Tibial nerve (tissue), 4 donors: ENCODE data around the gene LHPP. TPM values are rescaled to one million over a fixed set of nuclear protein-coding genes. Genes with fewer than 3 reads are reported as not detected.

Experiments
- DNase-seq, 2 donors: peaks; one replicate each; pipeline ENCODE4 v3.0.0-alpha.2; 2019; ENCODE audit warnings: low spot score in 2 of 2
- H3K27ac ChIP-seq, 4 donors: fragments of 200-600 bp; sonication (generic) in 3 of 4; one replicate each; pipeline ENCODE4 v1.5.1; 2017 to 2019; ENCODE audit warnings: mild to moderate bottlenecking in 1 of 4
- H3K27me3 ChIP-seq, 2 donors: fragments of 200-600 bp; sonication (generic) in 1 of 2; one replicate each; pipeline versions ENCODE4 v1.5.1 to v1.6.0; 2017 to 2019
- H3K36me3 ChIP-seq, 3 donors: fragments of 200-600 bp; sonication (generic); one replicate each; pipeline ENCODE4 v1.5.1; 2018 to 2019
- H3K4me1 ChIP-seq, 4 donors: fragments of 200-600 bp; sonication (generic) in 3 of 4; one replicate each; pipeline ENCODE4 v1.5.1; 2017 to 2019
- H3K4me3 ChIP-seq, 4 donors: fragments of 200-600 bp; sonication (generic) in 3 of 4; one replicate each; pipeline ENCODE4 v1.5.1; 2017 to 2019; ENCODE audit warnings: mild to moderate bottlenecking in 1 of 4, moderate library complexity in 1 of 4
- H3K9me3 ChIP-seq, 4 donors: fragments of 200-600 bp; sonication (generic) in 3 of 4; one replicate each; pipeline ENCODE4 v1.5.1; 2017 to 2019
- CTCF ChIP-seq, 5 experiments: fragments of 200-600 bp in 3 of 5; fragments of 450-650 bp in 2 of 5; sonication (generic) in 3 of 5; IDR thresholded peaks; one replicate each; pipeline ENCODE4 v1.5.1; 2016 to 2019; ENCODE audit warnings: antibody characterized with exemption in 5 of 5, mild to moderate bottlenecking in 3 of 5, moderate library complexity in 2 of 5
- EP300 ChIP-seq, 2 donors: sonication (generic); formaldehyde crosslinking; IDR thresholded peaks; one replicate each; pipeline ENCODE4 v1.6.1; 2017; ENCODE audit warnings: antibody characterized with exemption in 2 of 2, mild to moderate bottlenecking in 1 of 2
- POLR2A ChIP-seq, 2 donors: fragments of 450-650 bp; IDR thresholded peaks; one replicate each; pipeline ENCODE4 v1.6.1; 2017; ENCODE audit warnings: antibody characterized with exemption in 2 of 2, mild to moderate bottlenecking in 2 of 2, moderate library complexity in 2 of 2
- WGBS, 2 donors: methylation state at CpG; one replicate each; pipeline ENCODE4 v1.1.5; 2018; 5-methylcytosine and 5-hydroxymethylcytosine counted together
- total RNA-seq, 4 donors: library from RNA; depleted of rRNA; stranded (reverse); fragments of >200 nt; gene quantifications; one replicate each; pipeline ENCODE4 v1.1.0, GENCODE V29; 2016

Gene LHPP
- total RNA-seq, 4 donors from 2014 or later = 25.5 to 211 (median 123) TPM

GRCh38 chr10:124470544-124471434 is 9.2 kb downstream of the LHPP start:
- H3K36me3 ChIP-seq = no peaks in the 10 kb centered on the region
- no peaks in the 10 kb centered on the region for H3K9me3 ChIP-seq
- H3K4me1 ChIP-seq = no peaks in the 10 kb centered on the region
- no peak for DNase-seq
- no peaks in the 10 kb centered on the region for H3K27me3 ChIP-seq
- TF ChIP-seq CTCF (IDR thresholded peaks at IDR 0.05) (no peak), EP300 (IDR thresholded peaks at IDR 0.05) (no peak), POLR2A (IDR thresholded peaks at IDR 0.05) (no peak)
- H3K4me3 ChIP-seq = no peak overlapping the region
- H3K27ac ChIP-seq = no peak overlapping the region
- 85 to 88% methylated on average over 13 of the region's 13 CpGs for WGBS, 2 donors

- DNase-seq = no peak
- Histone ChIP-seq H3K9me3 (no peaks in the 10 kb centered on the region), H3K36me3 (peaks cover 0 to 4% (median 0%) of the 10 kb centered on the region in 3 donors), H3K27me3 (no peaks in the 10 kb centered on the region), H3K4me1 (no peaks in the 10 kb centered on the region), H3K27ac (no peak overlapping the region), H3K4me3 (no peak overlapping the region)
- WGBS, 2 donors = 81% methylated on average over 6 of the region's 6 CpGs
- TF ChIP-seq EP300 (IDR thresholded peaks at IDR 0.05) (no peak), POLR2A (IDR thresholded peaks at IDR 0.05) (no peak), CTCF (IDR thresholded peaks at IDR 0.05) (no peak)
These were observed 10.4 kb downstream of the LHPP start for GRCh38 chr10:124472071-124472470.

- no peaks in the 10 kb centered on the region for H3K9me3 ChIP-seq
- H3K27ac ChIP-seq = no peak overlapping the region
- H3K4me1 ChIP-seq = no peaks in the 10 kb centered on the region
- H3K36me3 ChIP-seq = peaks cover 0 to 4% (median 0%) of the 10 kb centered on the region in 3 donors
- 62 to 92% methylated on average over 3 of the region's 3 CpGs for WGBS, 2 donors
- DNase-seq = no peak
- no peak overlapping the region for H3K4me3 ChIP-seq
- H3K27me3 ChIP-seq = no peaks in the 10 kb centered on the region
- no peak for TF ChIP-seq POLR2A (IDR thresholded peaks at IDR 0.05)
- no peak for TF ChIP-seq EP300 (IDR thresholded peaks at IDR 0.05)
- TF ChIP-seq CTCF (IDR thresholded peaks at IDR 0.05) = no peak
These were observed 11.4 kb downstream of the LHPP start for GRCh38 chr10:124473070-124473469.

GRCh38 chr10:124474514-124475070 is 13.0 kb downstream of the LHPP start:
- H3K4me3 ChIP-seq = no peak overlapping the region
- H3K36me3 ChIP-seq = peaks cover 0 to 4% (median 0%) of the 10 kb centered on the region in 3 donors
- H3K9me3 ChIP-seq = no peaks in the 10 kb centered on the region
- 79 to 81% methylated on average over 9 of the region's 9 CpGs for WGBS, 2 donors
- no peaks in the 10 kb centered on the region for H3K4me1 ChIP-seq
- H3K27me3 ChIP-seq = no peaks in the 10 kb centered on the region
- DNase-seq = no peak
- no peak overlapping the region for H3K27ac ChIP-seq
- no peak for TF ChIP-seq EP300 (IDR thresholded peaks at IDR 0.05)
- TF ChIP-seq POLR2A (IDR thresholded peaks at IDR 0.05) = no peak
- TF ChIP-seq CTCF (IDR thresholded peaks at IDR 0.05) = no peak
